ENCODE results near the gene KRTAP10-4. TPM values are rescaled to one million over a fixed set of nuclear protein-coding genes. Genes with fewer than 3 reads are reported as not detected.
A peak's percentile ranks its signal among the peaks of the same experiment; 100 is the strongest.
"Not testable (repeated sequence)": the region's sequence is repeated elsewhere in the genome, so short reads cannot be mapped to it uniquely, and the experiment has no call there.

KRTAP10-4 gene
- total RNA-seq, 2 experiments from 2014 or later, result not detected

- ATAC-seq (peak; percentile 83), DNase-seq (peak; percentile 72)
- CTCF ChIA-PET, result interaction anchor here (0.9 to 1.1 kb wide), 2 partner anchors 73 to 210 kb away, joined by 4 read pairs; no protein-coding TSS in a partner anchor
- H3K27ac Mint-ChIP-seq, result no peak overlapping the region
- peaks cover 21% of the 10 kb centered on the region for H3K9me3 Mint-ChIP-seq (ENCODE audit: low read depth)
- H3K4me1 Mint-ChIP-seq, result peaks cover 14% of the 10 kb centered on the region
- H3K36me3 Mint-ChIP-seq, result peaks cover 9% of the 10 kb centered on the region
- H3K4me3 Mint-ChIP-seq, result no peak overlapping the region
- peaks cover 35% of the 10 kb centered on the region for H3K27me3 Mint-ChIP-seq
Measured at GRCh38 chr21:44583800-44584147, 10.2 kb downstream of the KRTAP10-4 start.

GRCh38 chr21:44585892-44586291 lies 12.4 kb downstream of the KRTAP10-4 start:
- Mint-ChIP-seq H3K27me3 (peaks cover 35% of the 10 kb centered on the region), H3K4me3 (no peak overlapping the region), H3K4me1 (peaks cover 14% of the 10 kb centered on the region), H3K27ac (no peak overlapping the region), H3K36me3 (peaks cover 5% of the 10 kb centered on the region), H3K9me3 (ENCODE audit: low read depth) (peaks cover 13% of the 10 kb centered on the region)
- CTCF ChIA-PET, result no interaction called here
- ATAC-seq (no peak), DNase-seq (no peak)

GRCh38 chr21:44589094-44589493 lies 15.6 kb downstream of the KRTAP10-4 start:
- CTCF ChIA-PET, result no interaction called here

GRCh38 chr21:44589586-44590305 lies 16.2 kb downstream of the KRTAP10-4 start:
- Mint-ChIP-seq H3K9me3 (ENCODE audit: low read depth) (peaks cover 3% of the 10 kb centered on the region), H3K27ac (no peak overlapping the region), H3K27me3 (peaks cover 29% of the 10 kb centered on the region), H3K4me3 (no peak overlapping the region), H3K36me3 (no peaks in the 10 kb centered on the region), H3K4me1 (no peaks in the 10 kb centered on the region)
- DNase-seq (no peak), ATAC-seq (no peak)
- CTCF ChIA-PET, result no interaction called here

More at GRCh38 chr21:44589094-44589493, 15.6 kb downstream of the KRTAP10-4 start:
- ATAC-seq (no peak), DNase-seq (peak; percentile 18)
- H3K27me3 Mint-ChIP-seq, result peaks cover 33% of the 10 kb centered on the region
- peaks cover 3% of the 10 kb centered on the region for H3K9me3 Mint-ChIP-seq (ENCODE audit: low read depth)
- H3K36me3 Mint-ChIP-seq, result no peaks in the 10 kb centered on the region
- no peak overlapping the region for H3K27ac Mint-ChIP-seq
- H3K4me3 Mint-ChIP-seq, result no peak overlapping the region
- H3K4me1 Mint-ChIP-seq, result peaks cover 5% of the 10 kb centered on the region

- Mint-ChIP-seq H3K4me1 (no peaks in the 10 kb centered on the region), H3K27ac (no peak overlapping the region), H3K9me3 (ENCODE audit: low read depth) (peaks cover 3% of the 10 kb centered on the region), H3K36me3 (no peaks in the 10 kb centered on the region), H3K27me3 (peaks cover 26% of the 10 kb centered on the region), H3K4me3 (no peak overlapping the region)
- DNase-seq, result peak; percentile 36
- CTCF ChIA-PET, result no interaction called here
- ATAC-seq, result no peak
Measured at GRCh38 chr21:44590311-44590721, 16.8 kb downstream of the KRTAP10-4 start.

- H3K4me1 Mint-ChIP-seq; CTCF ChIA-PET; H3K36me3 Mint-ChIP-seq; ATAC-seq; H3K27ac Mint-ChIP-seq; H3K4me3 Mint-ChIP-seq; H3K9me3 Mint-ChIP-seq (ENCODE audit: low read depth): not testable (repeated sequence)
- peak; percentile 34 for DNase-seq
- H3K27me3 Mint-ChIP-seq, result peaks cover 18% of the 10 kb centered on the region
Measured at GRCh38 chr21:44590897-44591800, 17.6 kb downstream of the KRTAP10-4 start.

DNA sequence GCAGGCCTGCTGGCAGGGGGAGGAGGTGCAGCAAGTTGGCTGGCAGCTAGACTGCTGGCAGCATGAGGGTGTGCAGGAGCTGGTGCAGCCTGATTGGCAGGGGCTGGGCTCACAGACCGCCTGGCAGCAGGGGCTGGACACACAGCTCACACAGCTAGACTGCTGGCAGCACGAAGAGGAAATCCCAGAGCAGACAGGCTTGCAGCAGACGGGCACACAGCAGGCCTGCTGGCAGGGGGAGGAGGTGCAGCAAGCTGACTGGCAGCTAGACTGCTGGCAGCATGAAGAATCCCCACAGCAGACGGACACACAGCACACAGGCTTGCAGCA lies 18.2 kb downstream of the KRTAP10-4 start:
- H3K4me3 Mint-ChIP-seq; H3K9me3 Mint-ChIP-seq (ENCODE audit: low read depth); H3K27ac Mint-ChIP-seq; H3K4me1 Mint-ChIP-seq; CTCF ChIA-PET; H3K36me3 Mint-ChIP-seq; ATAC-seq: not testable (repeated sequence)
- DNase-seq, result peak; percentile 29
- peaks cover 12% of the 10 kb centered on the region for H3K27me3 Mint-ChIP-seq

DNA sequence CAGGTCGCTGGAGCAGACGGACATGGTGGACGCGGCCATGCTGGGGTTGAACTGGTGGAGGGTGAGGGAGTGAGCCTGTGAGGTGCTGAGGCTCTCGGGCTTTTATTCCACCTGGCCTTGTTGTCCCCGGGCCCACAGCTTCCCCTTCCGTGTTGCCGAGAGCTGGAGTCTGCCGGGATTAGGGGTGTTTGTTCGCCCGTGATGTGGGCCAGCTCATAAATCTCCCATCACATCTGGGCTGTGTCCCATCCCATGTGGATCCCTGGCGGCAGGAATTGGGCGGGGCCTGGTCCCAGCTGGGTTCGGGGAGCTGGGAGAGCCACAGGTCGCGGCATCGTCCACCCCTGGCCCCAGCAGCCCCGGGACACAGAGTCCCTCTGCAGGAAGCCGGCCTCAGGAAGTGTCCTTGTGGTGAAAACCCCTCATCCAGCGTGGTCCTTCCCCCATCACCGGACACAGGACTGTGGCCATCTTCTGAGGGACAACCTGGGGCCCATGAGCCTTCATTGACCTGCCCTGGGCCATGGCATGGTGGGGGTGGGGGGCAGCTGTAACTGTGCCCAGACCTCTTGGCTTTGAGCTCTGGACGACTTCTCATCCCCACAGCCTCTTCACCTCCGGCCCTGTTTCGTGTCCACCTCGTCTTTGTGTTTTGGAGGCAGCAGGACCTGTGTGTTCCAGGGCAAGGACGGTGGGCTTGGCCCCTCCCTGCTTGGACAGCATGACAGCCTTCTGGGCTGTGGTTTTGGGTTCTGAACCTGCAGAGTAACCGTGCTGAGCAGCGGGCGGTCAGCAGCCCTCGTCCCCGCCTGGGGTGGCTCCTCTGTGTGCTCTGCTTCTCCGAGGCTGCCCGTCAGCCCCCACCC lies 19.1 kb downstream of the KRTAP10-4 start, which contains the start of gene KRTAP10-6:
TSS of gene KRTAP10-6 (minus strand) at position 60 of the 866 bp plus-strand sequence. CDS start at position 39, 21 bp downstream.
- Mint-ChIP-seq H3K9me3 (ENCODE audit: low read depth) (no peaks in the 10 kb centered on the region), H3K4me1 (no peaks in the 10 kb centered on the region)

GRCh38 chr21:44593598-44594405 lies 20.3 kb downstream of the KRTAP10-4 start:
- Mint-ChIP-seq H3K36me3 (no peaks in the 10 kb centered on the region), H3K27me3 (peaks cover 2% of the 10 kb centered on the region), H3K4me3 (no peak overlapping the region), H3K9me3 (ENCODE audit: low read depth) (no peaks in the 10 kb centered on the region), H3K4me1 (no peaks in the 10 kb centered on the region), H3K27ac (no peak overlapping the region)
- DNase-seq (peak; percentile 34), ATAC-seq (no peak)
- CTCF ChIA-PET, result no interaction called here

More for the DNA sequence above, 19.1 kb downstream of the KRTAP10-4 start, which contains the start of gene KRTAP10-6:
- H3K27me3 Mint-ChIP-seq, result peaks cover 9% of the 10 kb centered on the region
- H3K4me3 Mint-ChIP-seq, result no peak within 1 kb of the TSS
- ATAC-seq (no peak), DNase-seq (peak; percentile 37)
- H3K36me3 Mint-ChIP-seq, result no peaks in the 10 kb centered on the region
- CTCF ChIA-PET, result no interaction called here
- no peak within 1 kb of the TSS for H3K27ac Mint-ChIP-seq

GRCh38 chr21:44594406-44594916 lies 20.9 kb downstream of the KRTAP10-4 start:
- DNase-seq (peak; percentile 9), ATAC-seq (no peak)
- Mint-ChIP-seq H3K4me3 (no peak overlapping the region), H3K27ac (no peak overlapping the region), H3K4me1 (no peaks in the 10 kb centered on the region), H3K27me3 (peaks cover 2% of the 10 kb centered on the region), H3K36me3 (no peaks in the 10 kb centered on the region), H3K9me3 (ENCODE audit: low read depth) (no peaks in the 10 kb centered on the region)
- CTCF ChIA-PET, result no interaction called here

DNA sequence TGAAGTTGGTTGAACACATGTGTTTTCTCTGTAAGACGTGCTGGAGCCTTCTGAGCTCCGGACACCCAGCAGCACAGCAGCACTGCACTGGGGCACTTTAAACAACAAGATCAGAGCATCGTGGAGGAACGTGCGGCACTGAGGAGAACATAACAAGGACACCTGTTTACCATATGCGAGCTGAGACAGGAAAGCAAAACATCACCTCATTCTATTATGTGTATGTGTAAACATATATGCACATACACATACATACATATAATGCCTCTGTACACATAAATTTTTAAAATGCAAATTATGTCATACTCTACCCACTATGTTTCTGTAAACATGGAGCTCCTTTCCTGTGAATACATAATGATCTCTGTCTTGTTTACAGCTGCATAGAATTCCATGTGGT lies 22.0 kb downstream of the KRTAP10-4 start:
- CTCF ChIA-PET, result interaction anchor here (0.6 kb wide), 1 partner anchor 202 kb away, joined by 3 read pairs; no protein-coding TSS in a partner anchor
- Mint-ChIP-seq H3K36me3 (no peaks in the 10 kb centered on the region), H3K27ac (no peak overlapping the region), H3K4me3 (no peak overlapping the region), H3K4me1 (no peaks in the 10 kb centered on the region), H3K27me3 (peaks cover 2% of the 10 kb centered on the region), H3K9me3 (ENCODE audit: low read depth) (no peaks in the 10 kb centered on the region)
- DNase-seq (peak; percentile 29), ATAC-seq (no peak)

DNA sequence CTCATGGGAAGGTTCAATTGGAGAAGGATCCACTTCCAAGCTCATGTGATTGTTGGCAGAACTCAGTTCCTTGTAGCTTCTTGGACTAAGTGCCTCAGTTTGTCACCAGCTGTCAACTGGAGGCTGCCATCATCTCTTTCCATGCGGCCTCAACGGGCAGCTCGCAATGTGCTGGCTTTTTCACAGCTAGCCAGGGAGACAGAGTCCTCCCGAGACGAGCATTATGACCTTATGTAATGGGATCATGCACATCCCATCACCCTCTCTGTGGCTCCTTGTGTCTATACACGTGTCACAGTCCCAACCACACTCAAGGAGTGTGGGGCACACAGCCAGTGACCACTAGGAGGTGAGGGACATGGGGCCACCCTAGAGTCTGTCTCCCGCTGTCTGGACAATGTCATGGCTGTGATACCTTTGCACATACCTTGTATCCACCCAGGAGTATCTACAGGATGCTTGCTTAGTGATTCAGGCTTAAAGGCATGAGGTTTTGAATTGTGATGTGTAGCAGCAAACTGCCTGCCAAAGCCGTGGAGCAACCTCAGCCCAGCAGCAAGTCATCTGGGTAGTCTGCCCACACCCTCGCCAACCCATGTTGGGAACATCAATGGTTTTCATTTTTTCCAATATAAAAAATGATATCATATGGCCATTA lies 22.7 kb downstream of the KRTAP10-4 start:
- DNase-seq (peak; percentile 33), ATAC-seq (no peak)
- no peaks in the 10 kb centered on the region for H3K4me1 Mint-ChIP-seq
- no peaks in the 10 kb centered on the region for H3K9me3 Mint-ChIP-seq (ENCODE audit: low read depth)
- H3K36me3 Mint-ChIP-seq, result no peaks in the 10 kb centered on the region
- H3K4me3 Mint-ChIP-seq, result no peak overlapping the region
- CTCF ChIA-PET, result interaction anchor here (0.6 to 0.8 kb wide), 2 partner anchors 86 to 202 kb away, joined by 3 read pairs; partner anchors contain the start of gene KRTAP12-1
- no peak overlapping the region for H3K27ac Mint-ChIP-seq
- peaks cover 2% of the 10 kb centered on the region for H3K27me3 Mint-ChIP-seq
